GM15510 (cell line): ENCODE results near the gene CRTAP.

Source experiments
- POLR2A ChIP-seq: IDR thresholded peaks from 3 replicates; pipeline ENCODE4 v1.6.1; 2011; ENCODE audit warnings: borderline replicate concordance; ENCODE audit not compliant: insufficient read length; ENCODE audit errors: extremely low read depth

The CRTAP gene

DNA sequence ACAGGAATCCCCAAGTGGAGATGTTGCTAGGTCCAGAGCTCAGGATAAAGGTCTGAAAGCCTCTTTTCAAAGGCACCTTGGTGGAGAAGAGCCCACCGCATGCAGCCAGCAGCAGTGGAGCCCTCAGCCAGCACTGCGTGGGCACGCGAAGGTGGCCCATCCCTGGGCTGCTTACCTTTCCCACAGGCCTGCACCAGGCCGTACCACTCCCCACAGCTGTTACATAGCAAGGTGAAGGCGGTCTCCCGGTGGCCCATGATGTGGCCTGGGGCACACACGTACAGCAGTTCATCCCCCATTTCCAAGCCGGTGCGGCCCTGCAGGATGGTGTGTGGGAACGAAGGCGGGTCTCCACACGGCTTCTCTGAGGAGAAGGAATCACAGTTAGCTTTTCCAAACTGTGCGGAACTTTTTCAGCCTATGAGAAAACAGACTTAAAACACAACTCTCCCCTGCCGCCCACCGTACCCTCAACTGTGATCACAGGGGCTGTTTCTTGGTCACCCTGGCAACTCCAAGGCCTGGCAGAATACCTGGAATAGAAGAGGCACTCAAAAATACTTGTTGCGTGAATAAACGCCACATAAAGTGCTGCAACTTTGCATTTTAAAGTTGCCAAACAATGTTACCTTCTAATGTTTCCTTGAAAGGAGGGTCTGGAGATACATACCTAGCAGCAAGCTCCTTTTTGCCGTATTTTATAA is 61.0 kb downstream of the CRTAP start:
- TF ChIP-seq POLR2A: no peak

DNA sequence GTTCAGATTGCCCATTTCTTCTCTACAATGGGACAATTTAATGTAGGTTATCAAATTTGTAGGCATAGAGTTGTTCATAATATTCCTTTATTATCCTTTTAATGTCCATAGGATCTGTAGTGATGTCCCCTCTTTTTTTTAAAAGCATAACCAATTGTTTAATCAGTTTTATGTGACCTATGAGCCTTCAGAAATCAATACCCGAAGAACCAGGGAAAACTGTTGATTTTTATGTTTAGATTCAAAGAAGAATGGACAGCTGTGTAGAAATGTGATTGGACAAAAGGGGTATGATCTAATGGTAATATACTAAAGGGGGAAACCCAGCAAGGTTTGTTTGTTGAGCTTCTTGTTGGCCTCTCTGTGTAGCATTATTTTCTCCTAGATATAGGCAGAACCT is 65.3 kb downstream of the CRTAP start:
- TF ChIP-seq POLR2A: no peak

DNA sequence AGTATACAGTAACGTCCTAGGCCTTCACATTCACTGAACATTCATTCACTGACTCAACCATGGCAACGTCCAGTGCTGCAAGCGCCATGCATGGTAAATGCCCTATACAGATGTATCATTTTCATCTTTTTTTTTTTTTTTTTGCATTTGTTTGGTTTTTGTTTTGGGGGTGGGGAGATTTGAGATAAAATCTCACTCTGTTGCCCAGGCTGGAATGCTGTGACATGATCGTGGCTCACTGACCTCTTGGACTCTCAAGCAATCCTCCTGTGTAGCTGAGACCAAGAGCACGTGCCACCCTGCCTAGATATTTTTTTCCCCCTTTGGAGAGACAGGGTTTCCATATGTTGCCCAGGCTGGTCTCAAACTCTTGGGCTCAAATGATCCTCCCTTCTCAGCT is 67.4 kb downstream of the CRTAP start:
- TF ChIP-seq POLR2A: no peak

GRCh38 chr3:33184863-33185262 is 71.0 kb downstream of the CRTAP start:
- TF ChIP-seq POLR2A: no peak

DNA sequence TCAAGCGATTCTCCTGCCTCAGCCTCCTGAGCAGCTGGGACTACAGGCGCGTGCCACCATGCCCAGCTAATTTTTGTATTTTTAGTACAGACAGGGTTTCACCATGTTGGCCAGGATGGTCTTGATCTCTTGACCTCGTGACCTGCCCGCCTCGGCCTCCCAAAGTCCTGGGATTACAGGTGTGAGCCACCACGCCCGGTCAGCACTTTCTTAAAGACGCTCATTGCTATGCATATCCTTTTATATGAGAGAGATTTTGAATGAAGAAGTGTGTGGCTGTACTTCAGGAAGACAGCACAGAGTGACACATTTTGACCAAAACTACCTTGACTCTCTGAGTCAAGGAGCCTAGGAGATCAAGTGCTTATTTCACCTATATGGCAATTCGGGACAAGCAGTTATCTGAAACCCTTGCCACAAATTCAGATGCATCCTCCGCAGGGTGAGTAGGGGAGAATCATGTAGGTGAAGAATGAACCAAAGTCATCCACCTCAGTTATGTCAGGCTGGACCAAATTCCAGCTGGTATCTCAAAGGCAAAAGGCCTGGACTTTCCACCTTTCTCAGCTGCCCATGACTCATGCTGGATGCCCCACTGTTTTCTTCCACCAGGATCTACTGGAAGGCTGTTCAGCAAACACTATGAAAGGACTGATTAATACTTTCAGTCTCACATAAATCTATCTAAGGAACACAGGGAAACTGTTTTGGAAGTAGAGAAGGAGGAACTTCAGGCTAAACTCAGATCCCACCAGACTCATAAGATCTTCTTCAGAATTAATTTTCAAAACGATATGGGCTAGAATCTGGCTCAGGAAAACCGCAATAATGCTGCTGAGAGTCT is 72.9 kb downstream of the CRTAP start:
- TF ChIP-seq POLR2A: no peak

DNA sequence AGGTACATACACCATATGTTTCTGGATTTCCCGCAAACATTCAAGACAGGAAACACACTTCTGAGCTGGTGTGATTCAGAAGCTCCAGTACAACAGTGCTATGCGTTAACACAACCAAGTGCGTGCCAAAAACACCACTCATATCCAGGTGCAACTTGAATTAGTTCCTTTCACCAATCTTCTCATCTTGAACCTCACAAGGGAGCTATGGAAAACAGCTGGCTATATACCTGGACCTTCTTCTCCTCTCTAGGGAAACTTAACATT is 73.5 kb downstream of the CRTAP start:
- TF ChIP-seq POLR2A: no peak

GRCh38 chr3:33194303-33194702 is 80.5 kb downstream of the CRTAP start:
- no peak for TF ChIP-seq POLR2A

- no peak for TF ChIP-seq POLR2A
These were observed 82.7 kb downstream of the CRTAP start for GRCh38 chr3:33196538-33196937.
